GM23338 (cell line): ENCODE results near the gene CFAP97D2. TPM values are rescaled to one million over a fixed set of nuclear protein-coding genes. Genes with fewer than 3 reads are reported as not detected.

Source experiments
- CREB1 ChIP-seq: fragments of 250-450 bp; sonication (Bioruptor Pico); IDR thresholded peaks from 2 replicates; pipeline ENCODE4 v1.5.0; 2020; ENCODE audit warnings: low read depth, mild to moderate bottlenecking, moderate library complexity
- EZH2 ChIP-seq: fragments of 200-600 bp; sonication (generic); IDR thresholded peaks from one replicate; pipeline ENCODE4 v1.8.0; 2017; ENCODE audit warnings: antibody characterized with exemption, mild to moderate bottlenecking, low read depth; ENCODE audit not compliant: unreplicated experiment
- JUNB ChIP-seq: IDR thresholded peaks from one replicate; pipeline ENCODE4 v1.6.1; 2016; ENCODE audit warnings: antibody characterized with exemption; ENCODE audit not compliant: unreplicated experiment
- NANOG ChIP-seq: IDR thresholded peaks from 2 replicates; pipeline ENCODE4 v1.6.1; 2016; ENCODE audit warnings: antibody characterized with exemption, borderline replicate concordance
- POLR2AphosphoS5 ChIP-seq: IDR thresholded peaks from 2 replicates; pipeline ENCODE4 v1.6.1; 2016; ENCODE audit warnings: antibody characterized with exemption, low read depth
- REST ChIP-seq: IDR thresholded peaks from one replicate; pipeline ENCODE4 v1.6.1; 2018; ENCODE audit warnings: antibody characterized with exemption; ENCODE audit not compliant: unreplicated experiment
- STAT1 ChIP-seq: IDR thresholded peaks from one replicate; pipeline ENCODE4 v1.6.1; 2016; ENCODE audit warnings: antibody characterized with exemption; ENCODE audit not compliant: unreplicated experiment
- ZNF114 ChIP-seq: fragments of 250-450 bp; sonication (Bioruptor Pico); IDR thresholded peaks from 2 replicates; pipeline ENCODE4 v1.5.0; 2020; ENCODE audit warnings: mild to moderate bottlenecking, moderate library complexity
- ZNF331 ChIP-seq: fragments of 250-450 bp; sonication (Bioruptor Pico); IDR thresholded peaks from 2 replicates; pipeline ENCODE4 v1.5.0; 2020; ENCODE audit warnings: low read depth, mild to moderate bottlenecking, moderate library complexity
- ZNF462 ChIP-seq: fragments of 250-450 bp; sonication (Bioruptor Pico); IDR thresholded peaks from 2 replicates; pipeline ENCODE4 v1.5.0; 2020; ENCODE audit warnings: mild to moderate bottlenecking, moderate library complexity
- polyA plus RNA-seq: library from polyadenylated mRNA; unstranded; fragments of >200 nt; fragmentation: Nextera tagmentation; extraction: Ambion mirVana; gene quantifications from 2 replicates; pipeline ENCODE4 v1.2.1, GENCODE V29; 2016
- total RNA-seq: library from RNA; depleted of rRNA; stranded (reverse); fragments of >200 nt; shearing (Covaris generic); gene quantifications from 2 replicates; pipeline ENCODE4 v1.2.3, GENCODE V29; 2014

The CFAP97D2 gene
- total and polyA plus RNA-seq, 2 experiments from 2014 or later: not detected

GRCh38 chr13:114261328-114261965 lies 82.4 kb downstream of the CFAP97D2 start (continued):
- TF ChIP-seq ZNF462 (CRISPR knock-in tag) (no peak), REST (no peak), STAT1 (no peak), ZNF331 (CRISPR knock-in tag) (no peak), NANOG (no peak), POLR2AphosphoS5 (no peak), EZH2 (no peak), JUNB (no peak), ZNF114 (CRISPR knock-in tag) (no peak), CREB1 (CRISPR knock-in tag) (no peak)
